Ectodermal cell (in vitro differentiated cells): Measurements from ENCODE around the gene WSB2.
"Not testable (repeated sequence)": the region's sequence is repeated elsewhere in the genome, so short reads cannot be mapped to it uniquely, and the experiment has no call there.

Experiments used
- H3K27ac ChIP-seq: 2 replicates; pipeline ENCODE4 v1.7.0; 2013; ENCODE audit warnings: mild to moderate bottlenecking, low read depth, low read length; ENCODE audit not compliant: insufficient read depth, poor library complexity, severe bottlenecking
- H3K27me3 ChIP-seq: 2 replicates; pipeline ENCODE4 v1.7.0; 2013; ENCODE audit warnings: mild to moderate bottlenecking, low read length; ENCODE audit not compliant: insufficient read depth, control insufficient read depth, poor library complexity, severe bottlenecking
- H3K36me3 ChIP-seq: one replicate; pipeline ENCODE4 v1.7.0; 2013; ENCODE audit warnings: low read length; ENCODE audit not compliant: control insufficient read depth, insufficient read depth
- H3K4me1 ChIP-seq: one replicate; pipeline ENCODE4 v1.7.0; 2013; ENCODE audit warnings: low read length; ENCODE audit not compliant: control insufficient read depth, insufficient read depth
- H3K4me3 ChIP-seq: 2 replicates; pipeline ENCODE4 v1.7.0; 2013; ENCODE audit warnings: low read depth, low read length, control low read depth; ENCODE audit not compliant: insufficient read depth
- H3K9me3 ChIP-seq: 2 replicates; pipeline ENCODE4 v1.7.0; 2013; ENCODE audit warnings: mild to moderate bottlenecking, low read length, moderate library complexity; ENCODE audit not compliant: control insufficient read depth
- WGBS, 2 experiments: methylation state at CpG; one replicate each; pipeline ENCODE4 v1.1.7; 2013; ENCODE audit warnings: missing lambda C conversion rate in 2 of 2; 5-methylcytosine and 5-hydroxymethylcytosine counted together

The WSB2 gene

GRCh38 chr12:118098911-118099671 is 38.1 kb upstream of the WSB2 start:
- Histone ChIP-seq H3K36me3 (no peaks in the 10 kb centered on the region), H3K9me3 (no peaks in the 10 kb centered on the region), H3K4me1 (no peaks in the 10 kb centered on the region), H3K4me3 (no peak overlapping the region), H3K27me3 (peaks cover 11% of the 10 kb centered on the region), H3K27ac (no peak overlapping the region)
- 93% methylated on average over 12 of the region's 12 CpGs for WGBS, 2 experiments

DNA sequence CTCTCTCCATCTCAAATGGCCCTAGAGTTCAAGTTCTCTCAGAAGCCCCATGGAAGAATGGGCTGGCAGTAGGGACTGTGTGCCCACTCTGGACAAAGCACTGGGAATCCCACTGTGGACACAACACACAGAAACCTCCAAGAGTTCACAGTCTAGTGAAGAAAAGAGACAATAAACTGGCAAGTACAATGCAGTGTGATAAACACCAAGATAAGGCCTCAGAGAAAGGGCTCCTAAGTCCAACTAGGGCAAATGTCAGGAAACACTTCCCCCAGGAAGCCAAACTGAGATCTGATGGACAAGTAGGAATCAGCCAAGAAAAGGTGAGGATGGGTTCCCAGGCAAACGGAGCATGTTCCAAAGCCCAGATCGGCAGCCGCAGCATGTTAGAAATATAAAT is 37.4 kb upstream of the WSB2 start:
- Histone ChIP-seq H3K27ac (no peak overlapping the region), H3K36me3 (no peaks in the 10 kb centered on the region), H3K27me3 (peaks cover 11% of the 10 kb centered on the region), H3K4me1 (no peaks in the 10 kb centered on the region), H3K4me3 (no peak overlapping the region), H3K9me3 (no peaks in the 10 kb centered on the region)
- 97% methylated on average over 3 of the region's 3 CpGs for WGBS, 2 experiments

DNA sequence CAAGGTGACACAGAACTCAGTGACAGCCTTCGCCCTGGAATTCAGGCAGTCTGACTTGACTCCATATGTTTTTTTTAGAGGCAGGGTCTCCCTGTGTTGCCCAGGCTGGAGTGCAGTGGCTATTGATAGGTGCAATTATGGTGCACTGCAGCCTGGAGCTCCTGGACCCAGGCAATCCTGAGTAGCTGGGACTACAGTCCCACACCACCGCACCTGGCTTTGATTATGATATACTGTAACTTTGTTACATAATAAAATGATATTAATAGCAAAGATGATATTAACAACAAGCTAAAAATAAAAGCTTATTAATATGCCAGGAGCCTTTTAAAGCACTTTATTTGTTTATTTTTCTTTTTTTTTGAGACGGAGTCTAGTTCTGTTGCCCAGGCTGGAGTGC is 33.1 kb upstream of the WSB2 start:
- Histone ChIP-seq H3K27ac (no peak overlapping the region), H3K36me3 (no peaks in the 10 kb centered on the region), H3K27me3 (no peaks in the 10 kb centered on the region), H3K4me3 (no peak overlapping the region), H3K9me3 (no peaks in the 10 kb centered on the region), H3K4me1 (no peaks in the 10 kb centered on the region)
- WGBS, 2 experiments: 90 to 98% methylated on average over 2 of the region's 3 CpGs

DNA sequence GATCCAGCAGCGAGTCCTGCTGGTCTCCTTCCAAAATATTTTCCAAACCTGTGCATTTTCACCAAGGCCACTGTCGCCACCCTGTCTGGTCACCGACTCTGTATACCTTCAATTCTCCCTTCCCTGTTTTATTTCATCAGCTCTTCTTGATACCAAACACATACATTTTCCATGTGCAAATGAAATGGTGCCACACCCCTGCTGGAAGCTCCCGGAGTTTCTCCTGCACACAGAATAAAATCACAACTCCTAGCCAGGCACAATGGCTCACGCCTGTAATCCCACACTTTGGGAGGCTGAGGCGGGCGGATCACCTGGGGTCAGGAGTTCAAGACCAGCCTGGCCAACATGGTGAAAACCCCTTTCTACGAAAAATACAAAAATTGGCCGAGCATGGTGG is 28.8 kb upstream of the WSB2 start:
- Histone ChIP-seq H3K27me3 (no peaks in the 10 kb centered on the region), H3K9me3 (no peaks in the 10 kb centered on the region), H3K4me3 (no peak overlapping the region), H3K27ac (no peak overlapping the region), H3K4me1 (no peaks in the 10 kb centered on the region), H3K36me3 (no peaks in the 10 kb centered on the region)
- 91% methylated on average over 9 of the region's 9 CpGs for WGBS, 2 experiments

GRCh38 chr12:118082161-118082560 is 21.2 kb upstream of the WSB2 start:
- no peaks in the 10 kb centered on the region for H3K9me3 ChIP-seq
- H3K4me3 ChIP-seq: no peak overlapping the region
- no peaks in the 10 kb centered on the region for H3K36me3 ChIP-seq
- WGBS, 2 experiments: 95% methylated on average over 7 to 9 of the region's 9 CpGs
- H3K27ac ChIP-seq: no peak overlapping the region
- H3K27me3 ChIP-seq: no peaks in the 10 kb centered on the region
- H3K4me1 ChIP-seq: no peaks in the 10 kb centered on the region

DNA sequence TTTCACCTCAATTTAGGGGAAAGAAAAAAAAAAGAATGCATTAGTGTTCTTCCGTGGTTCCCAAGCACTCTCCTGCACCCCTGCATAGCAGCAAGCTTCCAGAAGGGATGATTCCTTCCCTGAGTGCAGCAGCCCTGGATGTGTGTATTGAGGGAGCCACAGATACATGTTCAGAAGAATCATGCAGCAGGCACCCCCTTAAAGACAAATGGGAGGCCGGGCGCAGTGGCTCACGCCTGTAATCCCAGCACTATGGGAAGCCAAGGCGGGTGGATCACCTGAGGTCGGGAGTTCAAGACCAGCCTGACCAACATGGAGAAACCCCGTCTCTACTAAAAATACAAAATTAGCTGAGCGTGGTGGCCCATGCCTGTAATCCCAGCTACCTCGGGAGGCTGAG is 20.5 kb upstream of the WSB2 start:
- H3K27ac ChIP-seq, H3K9me3 ChIP-seq, H3K36me3 ChIP-seq, H3K4me1 ChIP-seq, H3K4me3 ChIP-seq, H3K27me3 ChIP-seq: not testable (repeated sequence)
- WGBS, 2 experiments: 92 to 96% methylated on average over 9 of the region's 9 CpGs

- Histone ChIP-seq H3K9me3 (no peaks in the 10 kb centered on the region), H3K4me1 (no peaks in the 10 kb centered on the region), H3K27me3 (no peaks in the 10 kb centered on the region), H3K4me3 (no peak overlapping the region), H3K36me3 (no peaks in the 10 kb centered on the region), H3K27ac (no peak overlapping the region)
- WGBS, 2 experiments: 78 to 86% methylated on average over 4 of the region's 4 CpGs
Observed at GRCh38 chr12:118073768-118074167, 12.8 kb upstream of the WSB2 start.

GRCh38 chr12:118070650-118071049 is 9.7 kb upstream of the WSB2 start:
- WGBS, 2 experiments: 86 to 91% methylated on average over 3 of the region's 3 CpGs
- H3K4me1 ChIP-seq: no peaks in the 10 kb centered on the region
- H3K4me3 ChIP-seq: no peak overlapping the region
- H3K9me3 ChIP-seq: no peaks in the 10 kb centered on the region
- H3K27me3 ChIP-seq: no peaks in the 10 kb centered on the region
- no peak overlapping the region for H3K27ac ChIP-seq
- H3K36me3 ChIP-seq: no peaks in the 10 kb centered on the region

DNA sequence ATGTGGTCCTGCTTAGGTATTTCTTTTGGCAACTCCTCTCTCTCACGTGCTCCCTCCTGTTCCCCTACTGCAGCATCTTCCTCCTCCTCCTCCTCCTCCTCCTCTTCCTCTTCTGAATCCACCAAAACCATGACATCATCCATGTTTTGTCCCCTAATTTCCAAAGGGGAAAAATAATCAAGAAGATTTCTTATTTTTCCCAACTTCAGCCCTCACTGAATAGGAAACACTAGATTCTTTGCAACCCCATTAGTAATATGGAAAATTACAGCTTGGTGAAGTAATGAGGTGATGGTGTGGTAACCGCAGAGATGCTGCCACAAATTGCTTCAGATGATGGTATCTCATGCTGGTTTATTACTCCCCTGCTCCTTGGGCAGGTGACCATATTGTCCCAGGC is 7.5 kb upstream of the WSB2 start:
- 94 to 96% methylated on average over 2 of the region's 2 CpGs for WGBS, 2 experiments
- no peak overlapping the region for H3K4me3 ChIP-seq
- H3K36me3 ChIP-seq: no peaks in the 10 kb centered on the region
- H3K27ac ChIP-seq: no peak overlapping the region
- no peaks in the 10 kb centered on the region for H3K27me3 ChIP-seq
- H3K4me1 ChIP-seq: no peaks in the 10 kb centered on the region
- H3K9me3 ChIP-seq: no peaks in the 10 kb centered on the region

- Histone ChIP-seq H3K36me3 (no peaks in the 10 kb centered on the region), H3K4me1 (no peaks in the 10 kb centered on the region), H3K4me3 (no peak overlapping the region), H3K27me3 (no peaks in the 10 kb centered on the region), H3K27ac (no peak overlapping the region), H3K9me3 (no peaks in the 10 kb centered on the region)
- WGBS, 2 experiments: 100% methylated on average over 1 of the region's 1 CpG
Observed at GRCh38 chr12:118065380-118065779, 4.4 kb upstream of the WSB2 start.

- Histone ChIP-seq H3K27me3 (no peaks in the 10 kb centered on the region), H3K36me3 (no peaks in the 10 kb centered on the region), H3K27ac (no peak overlapping the region), H3K9me3 (no peaks in the 10 kb centered on the region), H3K4me3 (no peak overlapping the region), H3K4me1 (no peaks in the 10 kb centered on the region)
- WGBS, 2 experiments: 59 to 67% methylated on average over 2 of the region's 2 CpGs
Observed at GRCh38 chr12:118064608-118065007, 3.6 kb upstream of the WSB2 start.
